GM21390 (cell line): ENCODE results near the gene DIRAS1.

Experiments used
- ATAC-seq: cut with Tn5 transposase; IDR thresholded peaks from one replicate; pipeline ENCODE4 v1.9.1; 2021; ENCODE audit not compliant: unreplicated experiment

Gene DIRAS1

DNA sequence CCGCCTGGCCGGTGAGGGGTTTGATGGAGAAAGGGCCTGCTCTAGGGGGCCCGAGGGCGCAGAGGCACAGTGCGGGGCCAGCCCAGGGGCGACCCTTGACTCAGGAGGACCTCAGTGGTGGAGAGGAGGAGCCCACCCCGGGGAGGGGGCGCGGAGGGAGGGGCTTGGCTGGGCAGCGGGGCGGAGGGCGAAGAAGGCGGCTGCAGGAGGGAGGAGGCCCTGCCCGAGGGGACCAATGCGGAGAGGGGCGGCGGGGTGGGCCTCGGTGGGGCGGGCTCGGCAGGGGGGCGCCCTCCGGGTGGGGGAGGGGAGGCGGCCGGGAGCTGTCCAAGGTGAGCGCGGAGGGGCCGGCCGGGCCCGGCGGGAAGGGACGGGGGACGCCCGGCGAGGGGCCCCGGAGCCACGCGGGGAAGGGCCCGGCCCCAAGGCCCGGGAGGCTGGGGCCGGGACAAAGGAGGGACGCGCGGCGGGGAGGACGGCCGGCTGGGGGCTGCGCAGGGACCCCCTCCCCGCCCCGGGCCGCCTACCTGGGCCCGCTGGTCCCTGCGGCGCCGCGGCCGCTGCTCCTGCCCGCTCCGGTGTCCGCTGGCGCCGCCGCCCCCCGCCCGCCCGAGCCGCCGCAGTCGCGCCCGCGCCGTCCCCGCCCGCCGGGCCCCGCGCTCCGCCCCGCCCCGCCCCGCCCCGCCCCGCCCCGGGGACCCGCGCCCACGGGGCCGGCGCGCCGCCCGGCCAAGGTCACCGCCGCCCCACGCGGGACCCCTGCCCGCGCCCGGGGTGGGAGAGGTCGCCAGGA, at the start of gene DIRAS1:
Gene DIRAS1, minus strand, starts transcription at position 596 of the 793 bp plus-strand sequence. CDS start 3,566 bp downstream, outside the sequence.
- ATAC-seq = no peak

DNA sequence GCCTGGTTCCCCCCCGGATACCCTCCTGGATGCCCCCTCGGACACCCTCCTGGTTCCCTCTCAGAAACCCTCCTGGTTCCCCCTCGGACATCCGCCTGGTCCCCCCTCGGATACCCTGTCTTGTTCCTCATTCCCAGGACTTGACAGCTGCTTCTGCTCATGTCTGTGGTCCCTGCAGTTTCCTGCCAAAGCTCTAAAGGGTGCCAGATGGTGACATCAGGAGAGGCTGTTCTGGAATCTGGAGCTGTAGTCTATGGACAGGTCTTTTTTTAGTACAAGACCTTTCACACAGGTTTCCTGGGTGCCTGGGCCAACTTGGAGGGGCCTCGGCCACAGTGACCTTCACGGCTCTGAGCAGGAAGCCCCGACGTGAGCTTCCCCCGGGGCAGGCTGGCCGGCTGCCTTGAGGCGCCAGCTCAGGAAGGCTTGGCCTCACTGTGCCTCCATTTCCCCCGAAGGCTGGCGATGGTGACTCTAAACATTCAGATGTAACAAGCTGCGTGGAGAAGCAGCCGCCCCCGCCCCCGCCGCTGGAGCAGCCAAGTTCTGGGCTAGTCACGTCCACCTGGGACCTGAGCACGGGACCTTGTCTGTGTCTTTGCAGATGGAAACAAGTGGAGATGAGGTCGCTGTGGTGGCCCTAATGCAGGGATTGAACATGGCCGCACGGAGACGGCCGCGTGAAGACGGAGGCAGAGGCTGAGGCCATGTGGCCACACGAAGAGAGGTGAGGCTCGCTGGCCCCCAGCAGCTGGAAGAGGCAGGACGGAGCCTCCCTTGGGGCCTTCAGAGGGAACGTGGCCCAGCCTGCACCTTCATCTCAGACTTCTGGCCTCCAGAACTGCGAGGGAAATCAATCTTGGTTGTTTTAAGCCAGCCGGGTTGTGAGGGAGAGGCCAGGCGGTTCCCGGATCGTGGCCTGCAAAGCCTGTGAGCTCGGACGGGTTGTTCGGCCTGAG, 49.2 kb upstream of the DIRAS1 start:
- no peak for ATAC-seq

DNA sequence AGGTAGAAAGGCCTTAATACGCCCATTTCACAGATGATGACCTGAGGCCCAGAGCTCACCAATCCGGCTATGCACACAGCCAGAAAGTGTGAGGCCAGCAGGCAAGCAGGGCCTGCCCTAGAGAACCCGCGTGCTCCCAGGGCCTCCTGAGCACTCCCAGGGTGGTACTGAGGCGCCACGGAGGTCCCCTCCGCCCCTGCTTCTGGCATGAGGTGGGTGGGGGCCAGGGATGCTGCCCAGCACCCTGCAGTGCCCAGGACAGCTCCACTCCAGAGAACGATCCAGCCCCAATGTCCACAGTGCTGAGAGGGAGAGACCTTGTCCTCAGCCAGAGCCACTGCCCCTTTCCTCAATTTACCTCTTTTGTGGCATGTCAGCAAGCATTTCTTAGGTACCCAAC, 48.0 kb upstream of the DIRAS1 start:
- ATAC-seq = no peak

DNA sequence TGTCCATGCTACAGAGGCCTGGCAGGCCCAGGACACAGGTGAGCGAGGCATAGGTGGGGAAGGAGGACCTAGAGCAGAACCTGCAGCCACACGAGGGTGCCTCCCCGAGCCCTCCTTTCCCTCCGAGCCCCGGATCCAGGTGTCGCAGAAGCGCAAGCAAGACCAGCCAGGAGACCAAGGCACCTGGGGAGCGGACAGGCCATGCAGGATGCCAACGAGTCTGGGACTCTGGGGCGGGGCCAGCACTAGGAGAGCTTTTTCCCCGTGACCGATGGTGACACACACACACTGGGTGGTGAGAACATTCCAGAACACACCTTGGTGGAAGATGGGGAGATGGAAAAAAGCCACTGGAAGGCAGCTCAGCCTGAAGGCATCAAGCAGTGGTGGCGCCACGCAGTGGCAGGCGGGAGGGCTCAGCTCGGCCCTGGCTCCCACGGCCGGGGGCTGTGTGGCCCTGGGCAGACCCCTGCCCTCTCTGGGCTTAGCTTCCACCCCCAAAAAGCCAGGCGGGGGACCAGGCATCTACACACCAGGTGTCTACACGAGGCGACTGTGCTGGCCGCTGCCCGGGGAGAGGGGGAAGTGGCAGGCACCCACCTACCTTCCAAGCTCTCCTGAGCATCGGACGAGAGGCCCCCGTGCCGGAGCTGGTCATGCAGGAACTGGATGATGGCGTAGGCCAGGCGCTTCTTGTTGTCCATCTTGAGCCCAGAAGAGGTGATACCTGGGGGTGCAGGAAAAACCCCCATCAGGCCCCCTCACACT, 47.4 kb upstream of the DIRAS1 start:
- no peak for ATAC-seq

GRCh38 chr19:2767688-2768087, 46.5 kb upstream of the DIRAS1 start:
- ATAC-seq = no peak

- ATAC-seq = no peak
Measured at GRCh38 chr19:2766594-2767372, 45.6 kb upstream of the DIRAS1 start.

GRCh38 chr19:2765376-2765775, 44.2 kb upstream of the DIRAS1 start:
- no peak for ATAC-seq

GRCh38 chr19:2764945-2765344, 43.8 kb upstream of the DIRAS1 start:
- no peak for ATAC-seq

- ATAC-seq = no peak
Measured at GRCh38 chr19:2763687-2764086, 42.5 kb upstream of the DIRAS1 start.

DNA sequence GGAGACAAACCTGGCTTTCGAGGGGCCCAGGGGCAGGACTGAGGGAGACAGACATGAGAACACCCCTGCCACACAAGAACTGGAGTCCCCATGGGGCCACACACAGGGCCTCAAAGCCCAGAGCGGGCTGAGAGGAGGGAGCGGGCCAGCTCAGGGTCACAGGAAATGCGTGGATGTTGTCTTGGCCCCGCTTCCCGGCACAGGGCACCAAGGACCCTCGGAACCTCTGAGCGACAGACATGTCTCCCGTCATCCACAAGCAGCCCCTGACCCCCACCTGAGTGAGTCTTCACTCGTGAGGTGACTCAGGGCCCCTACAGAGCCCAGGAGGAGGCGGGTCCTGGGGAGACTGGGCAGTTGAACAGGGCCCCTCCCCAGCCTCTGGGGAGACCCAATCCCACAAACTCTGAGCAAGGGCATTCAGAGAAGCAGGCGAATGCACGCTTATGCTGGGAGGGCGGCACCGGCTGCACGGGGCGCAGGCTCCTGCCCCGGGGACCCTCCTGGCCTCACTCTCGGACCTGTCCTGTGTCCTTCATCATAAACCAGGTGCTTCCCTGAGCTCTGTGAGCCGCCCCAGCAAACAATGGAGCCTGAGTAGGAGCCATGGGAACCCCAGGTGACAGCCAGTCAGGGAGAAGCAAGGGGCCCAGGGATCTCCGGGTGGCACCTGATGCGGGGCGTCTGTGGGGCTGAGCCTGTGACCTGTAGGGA, 41.8 kb upstream of the DIRAS1 start:
- no peak for ATAC-seq

DNA sequence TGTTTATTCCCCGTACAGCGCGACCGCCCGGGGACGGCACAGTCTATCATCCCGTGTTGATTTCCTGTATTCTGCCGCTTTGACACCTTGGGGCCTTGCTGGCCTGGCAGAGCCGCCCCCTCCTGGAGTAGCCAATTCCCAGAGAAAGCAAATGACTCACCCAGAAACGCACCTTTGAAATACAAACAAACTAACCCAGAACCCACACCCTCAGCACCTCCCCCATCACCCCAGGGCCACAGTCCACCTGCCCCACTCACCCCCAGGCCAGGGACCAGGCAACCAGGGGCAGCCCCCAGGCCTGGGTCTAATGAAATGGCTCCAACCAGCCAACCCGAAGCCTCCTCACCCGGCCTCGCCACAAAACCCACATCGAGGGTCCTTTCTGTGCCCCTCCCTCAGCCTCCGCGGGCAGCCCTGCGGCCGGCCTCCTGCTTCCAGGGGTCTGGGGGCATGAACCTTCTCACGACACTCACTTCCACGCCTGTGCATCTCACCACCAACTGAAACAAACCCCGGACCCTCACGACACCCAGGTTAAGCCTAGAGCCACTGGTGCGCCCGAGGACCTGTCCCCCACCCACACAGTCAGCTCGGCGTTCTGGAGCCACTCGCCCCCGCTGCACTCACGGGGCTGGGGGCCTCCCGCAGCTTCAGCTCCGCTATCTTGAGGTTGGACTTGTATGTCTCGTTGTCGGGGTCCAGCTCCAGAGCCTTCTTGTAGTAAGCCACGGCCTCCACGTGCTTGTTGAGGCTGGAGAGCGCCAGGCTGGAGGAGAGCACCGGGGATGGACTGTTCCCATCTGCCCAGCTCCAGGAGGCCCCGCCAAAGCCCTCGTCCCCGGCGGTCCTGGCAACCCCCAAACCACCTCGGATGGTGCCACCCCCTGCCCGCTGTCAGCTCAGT, 41.0 kb upstream of the DIRAS1 start:
- no peak for ATAC-seq

- ATAC-seq = no peak
Measured at GRCh38 chr19:2761309-2761677, 40.1 kb upstream of the DIRAS1 start.

DNA sequence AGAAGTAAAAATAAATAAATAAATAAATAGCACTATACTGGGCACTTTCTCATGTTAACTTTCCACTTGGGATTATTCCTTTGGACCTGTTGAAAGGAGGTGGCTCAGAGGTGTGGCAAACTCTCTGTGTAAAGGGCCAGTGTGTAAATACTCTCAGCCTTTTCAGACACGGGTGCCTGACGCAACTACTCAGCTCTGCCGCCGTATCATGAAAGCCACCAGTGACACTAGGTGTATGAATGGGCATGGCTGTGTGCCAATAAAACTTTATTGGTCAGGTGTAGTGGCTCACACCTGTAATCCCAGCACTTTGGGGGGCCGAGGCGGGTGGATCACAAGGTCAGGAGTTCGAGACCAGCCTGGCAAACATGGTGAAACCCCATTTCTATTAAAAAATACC, 38.8 kb upstream of the DIRAS1 start:
- ATAC-seq = no peak

DNA sequence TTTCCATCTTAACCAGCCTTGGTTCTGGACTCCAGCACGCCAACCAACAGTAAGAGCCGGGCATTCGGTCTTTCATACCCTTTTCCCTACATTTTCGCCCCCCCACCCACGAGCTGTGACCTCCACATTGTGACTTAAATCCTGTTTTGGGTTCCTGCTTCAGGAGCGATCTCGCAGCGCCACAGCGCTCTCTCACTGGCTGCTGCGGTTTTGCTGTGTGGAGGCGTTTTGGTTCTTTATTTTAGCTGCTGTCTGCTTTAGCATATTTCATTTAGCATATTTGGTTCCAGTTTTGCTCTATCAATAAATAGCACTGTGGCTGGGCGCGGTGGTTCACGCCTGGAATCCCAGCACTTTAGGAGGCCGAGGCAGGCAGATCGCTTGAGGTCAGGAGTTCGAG, 38.2 kb upstream of the DIRAS1 start:
- ATAC-seq = no peak

DNA sequence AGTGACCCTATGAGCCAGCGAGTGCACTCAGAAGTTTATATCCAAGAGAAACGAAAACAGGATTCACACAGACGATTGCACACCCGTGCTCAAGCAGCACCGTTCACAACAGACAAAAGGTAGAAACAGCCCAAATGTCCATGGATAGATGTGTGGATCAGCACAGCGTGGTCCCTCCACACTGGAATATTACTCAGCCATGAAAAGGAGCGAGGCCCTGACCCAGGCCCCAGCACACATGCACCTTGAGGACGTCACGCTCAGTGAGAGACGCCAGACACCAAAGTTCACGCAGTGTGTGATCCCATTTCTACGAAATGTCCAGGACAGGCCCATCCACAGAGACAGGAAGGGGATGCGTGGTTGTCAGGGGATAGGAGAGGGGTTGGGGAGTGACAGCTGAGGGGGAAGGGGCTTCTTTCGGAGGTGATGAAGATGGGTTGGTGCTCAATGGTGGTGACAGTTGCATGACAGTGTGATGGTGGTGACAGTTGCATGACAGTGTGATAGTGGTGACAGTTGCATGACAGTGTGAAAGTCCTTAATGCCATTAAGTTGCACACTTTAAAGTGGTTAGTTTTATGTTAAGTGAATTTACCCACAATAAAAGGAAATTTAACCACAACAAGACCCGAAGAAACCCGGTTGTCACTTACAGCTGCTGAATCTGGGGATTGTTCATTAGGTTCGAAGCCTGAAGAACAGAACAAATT, 37.6 kb upstream of the DIRAS1 start:
- no peak for ATAC-seq

GRCh38 chr19:2756921-2757881, 36.0 kb upstream of the DIRAS1 start:
- ATAC-seq = no peak

- no peak for ATAC-seq
Measured at GRCh38 chr19:2756477-2756876, 35.3 kb upstream of the DIRAS1 start.
